ENCODE data around the gene CDK4. TPM values are rescaled to one million over a fixed set of nuclear protein-coding genes. Genes with fewer than 3 reads are reported as not detected.

CDK4 gene
- total RNA-seq, 4 donors from 2014 or later, result 42.8 to 96.9 (median 60.4) TPM

DNA sequence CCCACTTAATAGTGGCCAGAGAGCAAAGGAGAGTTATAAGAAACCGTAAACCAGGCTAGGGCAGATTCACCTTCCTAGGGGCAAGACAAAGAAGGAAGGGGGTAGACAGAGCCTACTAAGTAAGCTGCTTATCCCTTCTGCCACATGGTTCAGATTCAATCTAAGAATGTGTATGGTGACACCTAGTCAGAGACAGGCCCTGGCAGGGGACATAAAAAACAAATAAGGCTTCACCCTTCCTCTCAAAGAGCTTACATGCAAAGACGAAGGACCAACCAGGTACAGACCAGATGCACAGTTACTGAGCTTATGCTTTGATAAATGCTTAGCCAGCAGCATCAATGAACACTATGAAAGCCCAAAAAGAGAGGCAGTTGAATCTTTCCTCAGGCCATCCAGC, 10.4 kb upstream of the CDK4 start:
- H3K27me3 ChIP-seq, result peaks cover 0 to 55% (median 10%) of the 10 kb centered on the region in 4 donors
- no peak overlapping the region for H3K4me3 ChIP-seq
- H3K4me1 ChIP-seq, result peaks cover 25 to 31% (median 26%) of the 10 kb centered on the region in 3 donors
- DNase-seq, result no peak
- H3K27ac ChIP-seq, result no peak overlapping the region
- WGBS, 2 donors, result 93 to 97% methylated on average over 2 of the region's 2 CpGs
- no peaks in the 10 kb centered on the region for H3K9me3 ChIP-seq
- no peak for TF ChIP-seq POLR2A (IDR thresholded peaks at IDR 0.05)
- no peak for TF ChIP-seq CTCF (IDR thresholded peaks at IDR 0.05)
- H3K36me3 ChIP-seq, result peaks cover 0 to 19% (median 0%) of the 10 kb centered on the region in 3 donors
- intact Hi-C loops (cut with DNase I), result no loop called here

- TF ChIP-seq CTCF (IDR thresholded peaks at IDR 0.05), result no peak
- TF ChIP-seq POLR2A (IDR thresholded peaks at IDR 0.05), result no peak
- Histone ChIP-seq H3K27ac (no peak overlapping the region), H3K27me3 (peaks cover 0 to 46% (median 10%) of the 10 kb centered on the region in 4 donors), H3K36me3 (peaks cover 0 to 19% (median 0%) of the 10 kb centered on the region in 3 donors), H3K4me1 (peaks cover 22 to 29% (median 25%) of the 10 kb centered on the region in 3 donors), H3K4me3 (no peak overlapping the region), H3K9me3 (no peaks in the 10 kb centered on the region)
- 81 to 92% methylated on average over 4 of the region's 4 CpGs for WGBS, 2 donors
- DNase-seq, result no peak
- intact Hi-C loops (cut with DNase I), result no loop called here
These were observed 9.4 kb upstream of the CDK4 start for GRCh38 chr12:57761391-57761998.

DNA sequence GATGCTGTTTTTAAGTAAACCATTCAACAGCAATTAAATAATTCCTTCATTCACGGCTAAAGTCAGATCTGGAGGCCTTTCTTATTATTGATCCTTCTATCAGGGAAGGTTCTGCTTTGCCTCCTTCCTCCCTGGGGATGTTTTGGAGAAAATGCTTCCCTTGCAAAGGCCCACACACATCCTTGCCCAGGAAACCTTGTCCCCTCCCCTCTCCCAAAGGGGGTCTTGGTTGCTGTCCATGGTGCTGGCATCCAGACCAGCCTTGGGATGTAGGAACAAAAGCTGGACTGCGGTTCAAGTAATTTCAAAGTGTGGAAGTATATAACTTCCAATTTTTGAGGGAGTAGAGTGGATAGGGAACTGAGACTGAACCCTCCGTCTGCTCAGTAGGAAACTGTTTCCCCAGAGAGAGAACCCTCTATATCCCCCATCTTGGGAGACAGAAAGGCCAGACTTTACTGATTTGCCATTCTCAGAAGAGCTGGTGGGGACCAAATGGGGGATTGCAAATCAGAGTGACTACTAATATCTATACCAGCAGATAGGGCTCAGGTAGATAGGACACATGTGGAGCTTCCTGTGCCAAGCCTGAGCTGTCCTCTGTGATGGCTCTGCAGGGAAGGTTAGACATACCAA, 8.4 kb upstream of the CDK4 start:
- intact Hi-C loops (cut with DNase I), result no loop called here
- no peak for DNase-seq
- TF ChIP-seq CTCF (IDR thresholded peaks at IDR 0.05) (no peak), POLR2A (IDR thresholded peaks at IDR 0.05) (no peak)

DNA sequence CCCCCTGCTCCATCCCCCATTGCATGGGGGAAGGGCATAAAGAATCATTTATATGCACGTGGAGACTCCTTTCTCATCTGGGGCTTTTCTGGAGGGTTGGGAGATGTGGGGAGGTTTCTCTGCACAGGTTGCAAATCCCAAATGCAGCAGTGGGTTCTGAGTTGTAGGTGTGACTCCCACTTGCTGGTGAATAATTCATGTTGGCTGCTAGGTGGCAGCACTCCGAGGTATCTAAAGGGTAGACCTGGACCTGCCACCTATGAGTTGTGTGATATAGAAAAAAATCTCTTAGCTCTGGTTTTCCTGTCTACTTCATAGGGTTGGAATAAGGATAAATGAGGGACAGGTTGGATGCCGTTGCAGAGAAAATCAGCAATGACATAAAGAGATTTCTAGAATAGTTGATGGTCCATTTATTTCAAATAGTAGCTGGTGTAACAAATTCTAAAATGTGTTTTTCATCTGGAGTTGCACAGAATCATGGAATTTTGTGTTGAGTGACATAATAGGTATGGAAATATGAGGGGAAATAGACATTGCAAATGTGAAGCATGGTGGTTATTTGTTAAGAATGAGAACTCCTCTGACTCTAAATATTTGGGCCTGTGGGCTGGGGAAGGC, 7.4 kb upstream of the CDK4 start:
- peak in 4 of 6 experiments; percentile 24 to 58 (median 44) for TF ChIP-seq CTCF (IDR thresholded peaks at IDR 0.05)
- no peak for TF ChIP-seq POLR2A (IDR thresholded peaks at IDR 0.05)
- 25 to 44% methylated on average over 3 of the region's 3 CpGs for WGBS, 2 donors
- Histone ChIP-seq H3K36me3 (peaks cover 0 to 19% (median 0%) of the 10 kb centered on the region in 3 donors), H3K27me3 (peaks cover 0 to 25% (median 2%) of the 10 kb centered on the region in 4 donors), H3K4me1 (peaks cover 11 to 24% (median 12%) of the 10 kb centered on the region in 3 donors), H3K27ac (no peak overlapping the region), H3K4me3 (no peak overlapping the region), H3K9me3 (no peaks in the 10 kb centered on the region)
- DNase-seq, result no peak
- intact Hi-C loops (cut with DNase I), result no loop called here

More for the DNA sequence above, 8.4 kb upstream of the CDK4 start:
- 88 to 90% methylated on average over 3 of the region's 3 CpGs for WGBS, 2 donors
- H3K27ac ChIP-seq, result no peak overlapping the region
- H3K9me3 ChIP-seq, result no peaks in the 10 kb centered on the region
- peaks cover 0 to 19% (median 0%) of the 10 kb centered on the region in 3 donors for H3K36me3 ChIP-seq
- no peak overlapping the region for H3K4me3 ChIP-seq
- peaks cover 18 to 28% (median 20%) of the 10 kb centered on the region in 3 donors for H3K4me1 ChIP-seq
- H3K27me3 ChIP-seq, result peaks cover 0 to 35% (median 7%) of the 10 kb centered on the region in 4 donors

Data from esophagus squamous epithelium (tissue), 5 donors.